H1 (cell line): ENCODE data around the gene IFITM10. TPM values are rescaled to one million over a fixed set of nuclear protein-coding genes. Genes with fewer than 3 reads are reported as not detected.

ENCODE experiments used
- CBX8 ChIP-seq: fragments of 300-800, 300-1000 bp; sonication (generic); IDR thresholded peaks from 2 replicates; pipeline ENCODE4 v1.7.1; 2016; ENCODE audit warnings: low read depth, low read length, borderline replicate concordance
- RNF2 ChIP-seq: fragments of 200-900, 300-1000 bp; sonication (generic); IDR thresholded peaks from 2 replicates; pipeline ENCODE4 v1.7.1; 2016; ENCODE audit warnings: borderline replicate concordance, low read depth, mild to moderate bottlenecking, antibody characterized with exemption, low read length; ENCODE audit not compliant: poor library complexity, severe bottlenecking; ENCODE audit errors: missing control alignments
- polyA plus RNA-seq, 7 experiments: library from polyadenylated mRNA; depleted of rRNA in 3 of 7; stranded (reverse) in 5 of 7; unstranded in 2 of 7; fragments of >200 nt in 5 of 7; fragments of 200-250 nt in 2 of 7; gene quantifications; 1 replicate in 5 of 7; 2 replicates in 1 of 7; 4 replicates in 1 of 7; pipeline versions ENCODE4 v1.2.1 to v1.2.3, GENCODE V29; 2011 to 2013; ENCODE audit warnings: missing spikeins in 2 of 7, mixed read lengths in 2 of 7
- total RNA-seq: library from RNA; stranded (reverse); fragmentation: NEBNext Ultra II Directional; extraction: Animal tissue kit (Norgen Biotek cat#: 25700); gene quantifications from 2 replicates; pipeline ENCODE4 v1.2.1, GENCODE V29; 2021
- TF ChIP-seq, protein P1 (sequence below), 3 experiments: IDR thresholded peaks; 1 replicate in 2 of 3; 2 replicates in 1 of 3; pipeline versions ENCODE4 v1.5.1 to v1.6.1; 2011; ENCODE audit warnings: low read length in 3 of 3, mild to moderate bottlenecking in 3 of 3, inconsistent platforms in 2 of 3, low read depth in 1 of 3, moderate library complexity in 1 of 3; ENCODE audit not compliant: insufficient read depth in 1 of 3; ENCODE audit errors: control extremely low read depth in 1 of 3

Gene IFITM10
- total and polyA plus RNA-seq, 2 of the 8 experiments (the other 6 are each of a cell fraction or from before 2014, with no cell fraction given) = 0.08 to 0.22 TPM

DNA sequence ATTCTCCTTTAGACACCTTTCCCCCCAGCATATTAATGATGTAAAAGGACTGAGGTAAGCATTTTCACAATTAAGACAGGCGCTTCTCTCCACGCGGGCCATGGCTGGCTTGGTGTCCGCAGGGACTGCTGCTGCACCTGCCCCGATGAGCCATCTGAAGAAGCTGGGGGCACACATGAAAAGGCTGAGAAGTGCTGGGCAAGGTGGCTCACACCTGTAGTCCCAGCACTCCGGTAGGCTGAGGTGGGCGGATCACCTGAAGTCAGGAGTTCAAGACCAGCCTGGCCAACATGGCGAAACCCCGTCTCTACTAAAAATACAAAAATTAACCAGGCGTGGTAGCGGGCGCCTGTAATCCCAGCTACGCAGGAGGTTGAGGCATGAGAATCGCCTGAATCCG is 32.1 kb downstream of the IFITM10 start (continued):
- TF ChIP-seq RNF2 (no peak), CBX8 (no peak)
- TF ChIP-seq, protein P1, sequence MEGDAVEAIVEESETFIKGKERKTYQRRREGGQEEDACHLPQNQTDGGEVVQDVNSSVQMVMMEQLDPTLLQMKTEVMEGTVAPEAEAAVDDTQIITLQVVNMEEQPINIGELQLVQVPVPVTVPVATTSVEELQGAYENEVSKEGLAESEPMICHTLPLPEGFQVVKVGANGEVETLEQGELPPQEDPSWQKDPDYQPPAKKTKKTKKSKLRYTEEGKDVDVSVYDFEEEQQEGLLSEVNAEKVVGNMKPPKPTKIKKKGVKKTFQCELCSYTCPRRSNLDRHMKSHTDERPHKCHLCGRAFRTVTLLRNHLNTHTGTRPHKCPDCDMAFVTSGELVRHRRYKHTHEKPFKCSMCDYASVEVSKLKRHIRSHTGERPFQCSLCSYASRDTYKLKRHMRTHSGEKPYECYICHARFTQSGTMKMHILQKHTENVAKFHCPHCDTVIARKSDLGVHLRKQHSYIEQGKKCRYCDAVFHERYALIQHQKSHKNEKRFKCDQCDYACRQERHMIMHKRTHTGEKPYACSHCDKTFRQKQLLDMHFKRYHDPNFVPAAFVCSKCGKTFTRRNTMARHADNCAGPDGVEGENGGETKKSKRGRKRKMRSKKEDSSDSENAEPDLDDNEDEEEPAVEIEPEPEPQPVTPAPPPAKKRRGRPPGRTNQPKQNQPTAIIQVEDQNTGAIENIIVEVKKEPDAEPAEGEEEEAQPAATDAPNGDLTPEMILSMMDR (IDR thresholded peaks at IDR 0.05; ENCODE audit: control extremely low read depth in 1 of 3, insufficient read depth in 1 of 3, low read depth in 1 of 3, low read length in 3 of 3) = no peak
